Activated gamma-delta T cell treated with Interleukin-2 at 50 U/mL for 16 hours (primary cell): ENCODE results near the gene TNXB.
"Not testable (repeated sequence)": the region's sequence is repeated elsewhere in the genome, so short reads cannot be mapped to it uniquely, and the experiment has no call there.

Experiments used
- DNase-seq: peaks from one replicate; pipeline ENCODE4 v3.0.0-alpha.2; 2020

TNXB gene

DNA sequence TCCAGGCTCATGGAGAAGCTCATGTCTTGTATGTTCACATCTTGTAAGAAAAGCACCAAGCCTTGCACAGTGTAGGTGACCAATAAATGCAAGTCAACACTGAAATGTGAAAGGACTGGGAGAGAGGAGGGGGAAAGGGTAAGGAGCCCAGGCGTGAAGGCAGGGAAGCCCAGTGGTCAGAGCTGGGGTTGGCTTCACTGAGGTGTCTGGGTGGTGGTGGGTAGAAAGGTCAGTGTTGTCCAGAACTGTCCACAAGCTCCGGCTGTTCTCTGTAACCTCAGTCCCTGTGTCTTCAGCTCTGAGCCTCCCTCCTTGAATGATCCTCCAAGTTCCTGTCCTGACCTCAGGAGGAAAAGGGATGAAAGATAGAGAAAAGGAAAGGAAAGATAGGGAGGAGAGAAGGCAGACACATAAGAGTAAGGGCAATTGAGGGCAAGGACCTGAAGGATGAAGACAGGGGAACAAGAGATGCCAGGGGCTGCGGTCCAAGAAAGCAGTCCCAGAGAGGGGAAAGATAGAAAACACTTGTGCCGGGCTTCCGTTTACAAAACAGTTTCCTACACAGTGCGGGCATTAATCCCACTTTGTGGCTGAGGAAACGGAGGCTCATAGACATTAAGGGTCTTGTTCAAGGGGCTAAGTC is 2.4 kb upstream of the TNXB start:
- DNase-seq, result no peak

DNA sequence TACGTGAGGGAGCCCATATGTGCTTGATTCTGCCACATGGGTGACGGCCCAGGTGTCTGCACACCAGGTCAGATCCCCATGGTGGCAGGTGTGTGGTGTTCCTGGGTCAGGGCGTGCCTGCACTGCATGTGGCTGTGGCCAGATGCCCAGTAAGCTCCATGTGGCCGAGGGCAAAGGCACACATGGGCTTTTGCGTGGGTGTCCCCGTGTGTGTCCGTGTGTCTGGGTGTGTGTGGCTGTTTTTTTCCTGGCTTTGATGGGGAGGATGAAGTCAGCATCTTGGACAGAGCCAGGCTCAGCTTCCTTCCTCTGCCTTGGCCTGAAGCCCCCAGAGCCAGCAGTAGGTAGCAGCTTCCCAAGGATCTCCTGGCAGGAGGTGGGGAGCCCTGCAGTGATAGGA is 1.5 kb upstream of the TNXB start:
- DNase-seq, result no peak

DNA sequence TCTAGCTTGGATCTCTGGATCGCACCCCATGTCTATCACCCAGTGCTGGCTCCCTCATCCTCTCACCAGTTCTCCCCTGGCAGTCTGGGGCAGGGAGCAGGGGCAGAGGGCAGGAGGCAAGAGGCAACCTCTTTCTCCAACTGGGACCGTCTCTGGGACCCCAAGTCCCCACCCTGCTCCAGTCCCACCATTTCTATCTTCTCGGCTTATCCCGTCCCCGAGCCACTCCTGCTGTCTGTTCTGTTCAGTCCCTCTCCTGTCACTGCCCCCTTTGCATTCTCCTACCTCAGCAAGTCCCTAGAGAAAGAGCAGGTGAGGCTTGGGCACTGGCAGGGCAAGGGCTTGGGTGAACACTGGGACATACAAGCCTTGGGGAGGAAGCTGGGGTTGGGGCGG is 625 bp upstream of the TNXB start:
- DNase-seq, result no peak

DNA sequence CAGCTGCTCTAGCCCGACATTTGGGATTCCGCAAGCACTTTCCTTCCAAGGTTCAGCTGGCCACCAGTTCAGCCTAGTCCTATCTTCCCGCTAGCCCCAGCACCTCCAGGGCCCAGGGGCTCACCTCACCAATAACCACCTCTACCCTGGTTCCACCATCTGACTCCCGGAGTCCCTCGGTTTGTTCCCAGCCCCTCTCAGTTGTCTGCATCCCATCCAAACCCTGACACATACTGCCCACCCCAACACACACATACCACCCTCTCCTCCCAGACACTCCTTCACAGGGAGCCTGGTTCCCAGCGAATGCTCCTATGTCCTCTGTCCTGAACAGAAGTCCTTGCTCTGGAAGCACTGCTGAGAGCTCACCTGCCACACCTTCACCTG is 418 bp downstream of the TNXB start:
- DNase-seq, result no peak

DNA sequence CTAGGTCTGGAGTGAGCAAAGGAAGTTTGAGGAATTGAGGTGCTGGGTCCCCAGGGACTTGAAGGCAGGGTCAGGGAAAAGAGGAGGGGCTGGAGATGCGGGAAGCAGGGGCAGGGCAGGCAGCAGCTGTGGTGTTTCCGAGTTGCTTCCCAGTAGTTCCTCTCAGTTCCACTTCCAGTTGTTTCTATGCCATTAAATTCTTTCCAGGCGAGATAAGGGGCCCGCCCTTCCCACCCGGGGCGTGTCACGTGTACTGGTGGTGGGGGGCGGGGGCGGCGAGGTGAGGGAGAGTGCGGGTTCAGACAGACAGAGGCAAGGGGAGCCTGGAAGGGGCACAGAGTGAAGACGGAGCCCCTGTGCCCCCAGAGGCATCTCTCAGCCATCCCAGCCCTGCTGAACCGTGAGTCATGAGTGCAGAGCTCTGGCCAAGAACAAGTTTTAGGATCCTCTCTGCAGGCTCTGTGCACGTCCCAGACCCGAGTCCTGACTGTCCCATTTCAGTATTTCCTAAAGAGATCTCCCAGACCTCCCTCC is 977 bp downstream of the TNXB start:
- DNase-seq, result no peak

DNA sequence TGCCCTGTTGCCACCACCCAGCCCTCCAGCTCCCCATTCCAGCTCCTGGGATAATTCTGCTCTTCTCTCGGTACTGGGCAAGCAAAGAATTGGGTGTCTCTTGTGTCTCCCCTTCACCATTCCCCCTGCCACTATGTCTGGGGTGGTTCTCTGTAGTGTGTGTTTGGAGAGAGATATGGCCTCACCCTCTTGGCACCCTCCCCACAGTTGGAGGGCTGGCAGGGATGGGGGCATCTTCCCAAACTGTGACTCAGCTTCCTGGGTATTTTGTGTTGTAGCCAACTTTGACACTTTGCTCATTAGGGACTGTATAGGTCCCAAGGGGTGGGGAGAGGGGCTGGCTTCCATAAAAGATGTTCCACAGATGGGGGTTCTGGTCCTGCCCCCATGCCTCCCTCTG is 1.7 kb downstream of the TNXB start:
- no peak for DNase-seq

DNA sequence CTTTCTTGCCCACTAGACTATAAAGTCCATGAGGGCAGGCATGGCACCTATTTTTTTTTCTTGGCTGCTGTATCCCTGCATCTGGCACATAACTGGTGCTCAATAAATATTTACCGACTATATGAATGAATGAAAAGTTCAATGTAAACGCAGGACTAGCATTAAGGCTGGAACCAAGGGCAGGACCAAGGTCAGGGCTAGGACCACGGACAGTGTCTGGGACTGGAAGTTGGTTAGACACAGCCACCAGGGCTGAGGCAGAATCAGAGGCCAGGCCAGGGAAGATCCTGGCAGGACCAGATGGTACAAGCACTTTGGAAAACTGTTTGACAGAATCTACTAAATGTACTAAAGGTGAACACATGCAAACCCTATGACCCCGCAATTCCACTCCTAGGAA is 3.7 kb downstream of the TNXB start:
- no peak for DNase-seq

DNA sequence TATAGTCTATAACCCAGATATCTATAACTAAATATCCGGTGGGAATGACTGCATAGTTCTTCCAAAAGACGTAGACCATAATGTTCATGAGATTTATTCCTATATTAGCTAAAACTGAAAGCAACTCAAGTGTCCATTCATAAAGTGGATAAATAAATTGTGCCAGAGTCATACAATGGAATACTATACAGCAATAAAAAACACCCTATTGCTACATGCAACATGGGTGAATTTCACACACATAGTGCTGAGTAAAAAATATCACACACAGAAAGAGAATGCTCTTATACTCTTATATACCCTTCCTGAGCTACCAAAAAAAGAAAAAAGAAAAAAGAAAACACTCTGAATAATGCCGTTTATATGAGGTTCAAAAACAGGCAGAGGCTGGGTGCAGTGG is 6.9 kb downstream of the TNXB start:
- no peak for DNase-seq

DNA sequence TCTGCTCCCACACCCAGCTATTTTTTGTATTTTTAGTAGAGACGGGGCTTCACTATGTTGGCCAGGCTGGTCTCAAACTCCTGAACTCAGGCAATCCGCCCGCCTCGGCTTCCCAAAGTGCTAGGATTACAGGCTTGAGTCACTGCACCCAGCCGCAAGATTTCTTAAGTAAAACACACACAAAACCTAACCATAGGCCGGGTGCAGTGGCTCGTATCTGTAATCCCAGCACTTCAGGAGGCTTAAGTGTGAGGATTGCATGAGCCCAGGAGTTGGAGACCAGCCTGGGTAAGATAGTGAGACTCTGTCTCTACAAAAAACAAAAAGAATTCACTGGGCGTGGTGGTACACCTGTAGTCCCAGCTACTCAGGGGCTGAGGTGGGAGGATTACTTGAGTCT is 8.9 kb downstream of the TNXB start:
- DNase-seq, result not testable (repeated sequence)

DNA sequence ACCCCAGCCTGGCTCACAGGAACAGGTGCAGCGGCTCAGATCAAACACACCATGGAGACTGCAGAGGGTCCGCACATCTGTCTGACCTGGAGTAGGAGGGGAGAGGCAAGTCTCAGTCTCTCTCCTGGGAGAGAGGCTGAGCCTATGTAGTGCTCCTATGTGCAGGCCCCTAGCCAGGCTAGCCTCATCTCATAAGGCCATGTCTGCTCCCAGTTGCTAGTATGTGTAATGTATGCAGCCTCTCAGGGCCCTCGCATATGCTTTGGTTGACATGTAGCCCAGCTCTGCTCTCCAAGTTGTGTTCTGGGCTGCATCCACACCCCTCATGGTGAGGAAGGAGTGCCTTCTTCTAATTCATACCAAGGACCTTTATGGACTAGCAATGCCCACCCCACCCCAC is 11.8 kb downstream of the TNXB start:
- DNase-seq, result no peak

DNA sequence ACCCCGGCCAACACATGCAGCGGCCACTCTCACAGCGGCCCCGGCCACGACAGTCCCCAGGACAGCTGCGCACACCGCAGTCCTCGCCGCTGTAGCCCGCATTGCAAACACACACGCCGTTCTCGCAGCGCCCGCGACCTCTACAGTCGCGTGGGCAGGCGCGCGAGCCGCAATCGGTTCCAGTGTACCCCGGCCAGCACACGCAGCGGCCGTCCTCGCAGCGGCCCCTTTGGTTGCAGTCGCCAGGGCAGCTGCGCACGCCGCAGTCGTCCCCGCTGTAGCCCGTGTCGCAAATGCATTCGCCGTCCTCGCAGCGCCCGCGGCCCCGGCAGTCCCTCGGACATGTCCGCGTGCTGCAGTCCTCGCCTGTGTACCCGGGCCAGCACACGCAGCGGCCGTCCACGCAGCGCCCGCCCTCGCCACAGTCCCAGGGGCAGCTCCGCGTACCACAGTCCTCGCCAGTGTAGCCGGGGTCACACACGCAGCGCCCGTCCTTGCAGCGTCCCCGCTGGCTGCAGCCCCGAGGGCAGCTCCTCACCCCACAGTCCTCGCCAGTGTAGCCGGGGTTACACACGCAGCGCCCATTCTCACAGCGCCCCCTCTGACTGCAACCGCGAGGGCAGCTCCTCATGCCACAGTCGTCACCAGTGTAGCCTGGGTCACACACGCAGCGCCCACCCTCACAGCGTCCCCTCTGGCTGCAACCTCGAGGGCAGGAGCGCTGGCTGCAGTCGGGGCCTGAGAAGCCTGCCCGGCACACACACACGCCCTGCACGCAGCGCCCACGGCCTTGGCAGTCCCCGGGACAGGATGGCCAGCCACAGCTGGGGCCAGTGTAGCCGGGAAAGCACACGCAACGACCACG is 12.5 kb downstream of the TNXB start:
- DNase-seq, result no peak

DNA sequence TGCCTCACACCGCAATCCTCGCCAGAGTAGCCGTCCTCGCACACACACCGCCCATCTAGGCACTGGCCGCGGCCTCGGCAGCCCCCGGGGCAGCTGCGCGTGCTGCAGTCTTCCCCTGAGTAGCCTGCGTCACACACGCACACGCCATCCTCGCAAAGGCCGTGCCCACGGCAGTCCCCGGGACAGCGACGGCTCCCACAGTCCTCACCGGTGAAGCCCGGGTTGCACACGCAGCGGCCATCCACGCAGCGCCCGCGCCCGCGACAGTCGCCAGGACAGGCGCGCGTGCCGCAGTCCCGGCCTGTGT is 13.1 kb downstream of the TNXB start:
- no peak for DNase-seq

DNA sequence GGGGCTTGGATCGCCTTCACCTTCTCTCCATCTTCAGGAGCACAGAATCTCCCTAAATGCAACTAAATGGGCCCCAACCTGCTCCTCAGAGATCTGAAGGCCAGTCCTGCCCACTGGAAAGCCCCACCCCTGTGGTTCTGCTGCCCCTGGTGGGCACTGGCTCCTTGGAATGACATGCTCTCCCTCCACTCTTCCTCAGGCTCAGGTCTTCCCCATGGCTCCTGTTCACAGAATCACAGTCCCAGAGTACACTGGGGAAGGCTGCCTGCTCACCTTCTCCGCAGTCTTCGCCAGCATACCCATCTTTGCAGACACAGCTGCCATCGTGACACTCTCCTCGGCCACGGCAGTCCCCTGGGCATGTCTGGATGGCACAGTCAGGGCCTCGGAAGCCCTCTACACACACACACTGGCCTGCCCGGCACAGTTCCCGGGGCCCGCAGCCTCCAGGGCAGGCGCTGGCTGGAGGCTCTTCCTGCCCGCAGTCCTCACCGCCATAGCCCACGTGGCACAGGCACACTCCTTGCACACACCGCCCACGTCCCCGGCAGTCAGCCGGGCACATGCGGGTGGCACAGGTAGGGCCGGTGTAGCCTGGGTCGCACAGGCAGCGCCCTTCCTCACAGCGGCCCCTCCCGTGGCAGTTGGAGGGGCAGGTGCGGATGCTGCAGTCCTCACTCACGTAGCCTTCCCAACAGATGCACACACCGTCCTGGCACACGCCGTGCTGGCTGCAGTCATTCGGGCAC is 13.6 kb downstream of the TNXB start:
- no peak for DNase-seq

DNA sequence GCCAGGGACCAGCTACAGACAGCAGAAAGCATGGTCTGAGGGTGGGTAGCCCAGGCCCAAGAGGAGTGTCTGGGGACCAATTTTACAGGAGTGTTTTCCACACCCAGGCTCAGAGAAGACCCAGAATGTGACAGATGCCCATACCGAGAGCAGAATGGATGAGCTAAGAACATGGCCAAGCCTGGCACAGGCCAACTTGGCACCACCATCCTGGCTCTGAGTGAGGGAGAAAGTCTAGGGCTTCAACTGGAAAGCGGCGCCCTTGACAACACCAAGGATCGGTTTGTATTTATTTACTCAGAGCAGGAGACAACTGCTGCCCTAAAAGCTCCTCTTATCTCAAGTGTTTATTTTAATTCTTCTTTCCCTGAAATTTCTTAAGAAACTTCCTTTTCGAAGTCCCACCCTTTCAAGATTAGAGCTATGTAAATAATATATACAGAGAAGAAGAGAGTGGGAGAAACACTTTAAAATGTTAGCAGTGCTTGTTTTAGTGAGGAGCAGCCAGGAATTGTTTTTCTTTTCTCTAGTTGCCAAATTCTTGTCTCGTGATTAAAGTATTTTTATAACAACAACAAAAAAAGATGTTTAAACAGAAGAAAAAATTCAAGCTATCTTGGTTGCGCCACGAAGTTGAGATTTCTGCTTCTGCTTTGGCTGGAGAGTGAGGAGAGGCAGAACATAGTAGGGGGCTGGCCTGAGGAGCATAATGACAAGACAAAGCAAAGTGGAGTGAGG is 16.2 kb downstream of the TNXB start:
- DNase-seq, result no peak

DNA sequence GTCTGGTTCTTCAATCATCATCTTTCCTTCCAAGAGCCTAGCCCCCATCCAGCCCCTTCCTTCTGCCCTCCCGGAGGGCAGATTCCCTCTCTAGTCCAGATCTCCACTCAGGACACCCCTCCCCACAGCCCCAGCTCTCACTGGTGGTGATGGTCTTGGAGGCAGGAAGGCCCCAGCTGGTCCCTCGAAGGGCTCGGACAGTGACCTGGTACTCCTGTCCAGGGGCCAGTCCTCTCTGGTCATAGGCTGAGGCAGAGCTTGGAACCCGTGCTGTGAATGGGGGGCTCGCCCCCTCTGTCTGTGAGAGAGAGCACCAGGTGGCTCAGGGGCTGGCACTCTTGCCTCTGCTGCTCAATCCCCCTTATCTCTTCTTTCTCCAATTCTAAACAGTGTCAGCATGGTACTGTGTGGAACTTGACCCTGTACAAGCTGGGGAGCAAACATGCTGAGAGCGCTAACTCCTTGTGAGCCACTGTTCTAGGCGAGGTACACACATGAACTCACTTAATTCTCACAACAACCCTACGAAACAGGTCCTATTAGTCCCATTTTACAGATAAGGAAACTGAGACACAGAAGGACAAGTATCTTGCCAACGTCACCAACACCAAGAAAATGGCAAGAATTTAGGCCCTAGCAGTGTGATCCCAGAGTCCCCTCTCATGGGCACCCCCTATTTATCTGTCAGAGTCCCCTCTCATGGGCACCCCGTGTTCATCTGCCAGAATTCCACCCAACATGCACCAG is 19.9 kb downstream of the TNXB start:
- no peak for DNase-seq

DNA sequence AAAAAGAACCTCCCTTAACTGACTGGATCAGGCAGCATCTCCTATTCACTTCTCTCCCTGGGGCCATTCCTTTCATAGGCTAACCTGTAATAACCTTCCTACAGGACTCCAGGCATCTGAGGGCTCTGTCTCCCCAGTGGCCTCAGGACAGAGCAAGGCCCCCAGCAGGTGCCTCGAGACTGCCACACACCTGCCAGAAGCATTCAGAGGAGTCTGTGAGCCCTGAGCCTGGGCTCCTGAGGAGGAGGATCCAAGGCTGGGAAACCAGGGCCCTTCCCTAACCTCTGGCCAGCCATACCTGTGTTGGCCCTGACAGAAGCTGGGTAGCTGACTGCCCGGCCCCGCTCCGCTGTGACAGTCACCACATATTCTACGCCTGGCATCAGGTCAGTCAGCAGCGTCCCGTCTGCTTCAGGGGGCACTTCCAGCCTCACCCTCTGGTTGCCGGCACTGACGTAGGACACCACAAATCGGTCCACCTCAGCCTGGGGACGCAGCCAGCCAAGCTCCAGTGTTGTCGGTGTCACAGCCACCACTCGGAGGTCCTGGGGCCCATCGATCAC is 20.6 kb downstream of the TNXB start:
- DNase-seq, result no peak

DNA sequence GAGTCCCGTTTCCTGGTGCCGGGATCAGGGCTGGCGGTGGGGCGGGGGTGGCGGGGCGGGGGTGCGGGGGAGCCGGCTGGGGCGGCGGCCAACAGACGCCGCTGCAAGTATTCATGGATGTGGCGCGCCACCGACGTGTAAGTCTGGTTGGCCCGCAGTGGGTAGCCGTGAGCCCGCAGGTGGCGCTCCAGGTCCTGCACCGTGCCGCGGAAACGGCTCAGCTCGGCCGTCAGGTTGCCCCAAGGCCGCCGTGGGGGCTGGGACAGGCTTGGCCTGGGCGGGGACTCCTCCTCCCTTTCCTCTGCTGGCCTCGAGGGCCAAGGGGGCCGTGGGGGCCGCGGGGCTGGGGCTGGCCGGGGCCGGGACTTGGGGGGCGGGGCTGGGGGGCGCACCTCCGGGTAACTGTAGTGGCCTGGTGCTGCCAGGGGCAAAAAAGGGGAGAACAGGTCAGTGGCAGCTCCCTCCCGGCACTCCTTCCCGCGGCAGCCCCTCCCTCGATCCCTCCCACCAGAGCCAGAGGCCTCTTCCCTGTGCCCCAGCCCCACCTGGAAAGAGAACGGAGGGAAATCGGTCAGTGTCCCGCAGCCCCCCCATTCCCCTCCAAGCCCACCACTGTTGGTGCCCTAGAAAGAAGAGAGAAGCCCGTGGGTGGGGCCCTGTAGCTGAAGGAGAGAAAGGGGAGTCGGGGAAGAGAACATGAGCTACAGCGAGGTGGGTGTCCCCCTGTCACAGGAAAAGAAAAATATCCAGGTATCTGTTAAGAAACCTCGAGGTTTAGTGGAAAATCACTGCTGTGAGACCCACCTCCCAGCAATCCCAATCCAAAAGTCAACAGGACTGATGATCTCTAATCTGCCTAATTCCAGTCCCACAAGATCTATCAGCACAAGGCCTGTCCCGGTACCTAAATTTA is 21.3 kb downstream of the TNXB start:
- DNase-seq, result peak; percentile 65

DNA sequence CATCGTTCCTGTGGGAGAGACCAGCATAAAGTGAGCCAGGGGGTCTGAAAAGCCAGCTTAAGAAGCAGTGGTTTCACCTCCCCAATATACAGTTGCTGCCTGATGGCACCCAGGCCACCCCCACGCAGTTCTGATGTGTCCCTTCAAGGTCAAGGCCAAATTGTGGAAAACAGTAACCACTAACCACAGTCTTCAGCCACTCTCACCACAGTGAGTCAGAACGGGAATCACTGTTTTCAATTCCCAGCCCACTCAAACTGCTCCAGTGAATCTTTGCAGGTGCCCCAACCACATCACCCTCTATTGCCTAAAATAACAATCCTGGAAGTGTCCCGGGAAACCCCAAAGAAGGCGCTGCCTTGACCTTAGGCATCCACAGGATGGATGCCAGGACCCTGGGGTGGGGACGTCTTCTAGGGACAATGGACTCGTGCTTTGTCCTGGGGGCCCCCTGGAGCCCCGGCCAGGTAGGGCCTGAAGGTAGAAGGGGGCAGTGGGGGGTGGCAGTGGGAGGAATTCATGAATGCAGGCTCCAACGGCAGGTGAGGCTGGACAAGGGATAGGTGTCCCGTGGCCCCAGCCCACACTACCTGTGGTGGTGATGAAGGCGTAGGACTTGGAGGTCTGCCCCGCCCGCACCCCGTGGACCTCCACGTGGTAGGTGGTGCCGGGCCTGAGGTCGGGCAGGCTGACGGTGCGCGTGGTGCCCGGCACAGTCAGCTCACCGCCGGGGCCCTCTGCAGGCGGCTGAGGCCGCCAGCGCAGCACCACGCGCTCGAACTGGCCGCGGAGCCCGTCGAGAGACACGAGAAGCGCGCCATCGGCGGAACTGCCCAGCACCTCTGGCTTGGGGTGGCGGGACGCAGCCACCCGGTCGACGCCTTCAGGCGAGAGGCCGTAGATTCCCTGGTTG is 22.2 kb downstream of the TNXB start:
- no peak for DNase-seq

DNA sequence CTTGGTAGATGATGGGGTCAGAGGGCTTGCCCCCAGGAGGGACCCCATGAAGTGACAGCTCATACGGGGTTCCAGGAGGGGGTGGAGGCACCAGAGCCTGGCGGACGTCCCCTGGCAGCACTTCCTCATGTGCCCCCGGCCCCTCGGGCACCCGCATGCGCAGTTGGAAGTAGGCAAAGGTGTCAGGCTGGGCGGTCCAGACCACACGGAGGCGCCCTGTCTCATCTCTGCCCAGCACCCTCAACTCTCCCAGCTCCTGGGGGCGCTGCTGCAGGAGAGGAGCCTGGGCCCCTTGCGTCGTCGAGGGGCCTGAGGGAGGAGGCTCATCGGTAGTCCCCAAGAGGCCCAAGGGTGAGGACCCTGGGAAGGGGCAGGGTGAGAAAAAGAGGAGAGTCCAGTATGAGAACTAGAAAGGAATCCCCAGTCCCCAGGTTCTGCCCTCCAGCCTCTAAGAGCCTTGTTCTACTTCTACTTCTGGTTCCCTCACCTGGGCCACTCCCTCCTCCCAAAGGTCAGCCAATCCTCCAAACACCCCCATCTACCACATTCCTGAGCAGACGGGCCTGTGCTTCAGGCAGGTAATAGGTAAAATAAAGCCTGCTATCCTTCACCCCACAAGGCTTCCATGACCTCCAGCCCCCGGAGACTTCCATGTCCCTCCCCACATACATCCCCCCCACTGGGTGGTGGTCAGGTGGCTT is 23.2 kb downstream of the TNXB start:
- no peak for DNase-seq
